Mesenchymal stem cell (in vitro differentiated cells and primary cell): Measurements from ENCODE around the gene CFDP1.
"Not testable (repeated sequence)": the region's sequence is repeated elsewhere in the genome, so short reads cannot be mapped to it uniquely, and the experiment has no call there.

ENCODE experiments used
- DNase-seq: peaks from one replicate; pipeline ENCODE4 v3.0.0-alpha.2; 2013
- H2AFZ ChIP-seq: one replicate; pipeline ENCODE4 v1.6.1; 2013; ENCODE audit warnings: low read depth, mild to moderate bottlenecking, control low read depth, inconsistent platforms, low read length, moderate library complexity
- H2AK5ac ChIP-seq: 2 replicates; pipeline ENCODE4 v1.6.1; 2013; ENCODE audit warnings: low read length, moderate library complexity, mild to moderate bottlenecking, inconsistent platforms; ENCODE audit not compliant: severe bottlenecking
- H2BK120ac ChIP-seq: one replicate; pipeline ENCODE4 v1.6.1; 2013; ENCODE audit warnings: low read depth, mild to moderate bottlenecking, inconsistent platforms, low read length, moderate library complexity
- H2BK12ac ChIP-seq, 2 experiments: one replicate each; pipeline ENCODE4 v1.6.1; 2013; ENCODE audit warnings: inconsistent platforms in 2 of 2, low read length in 2 of 2, mild to moderate bottlenecking in 2 of 2, moderate library complexity in 2 of 2, control low read depth in 1 of 2
- H2BK15ac ChIP-seq: one replicate; pipeline ENCODE4 v1.6.1; 2013; ENCODE audit warnings: mild to moderate bottlenecking, low read depth, inconsistent platforms; ENCODE audit not compliant: poor library complexity, severe bottlenecking
- H2BK5ac ChIP-seq: 2 replicates; pipeline ENCODE4 v1.6.1; 2013; ENCODE audit warnings: low read depth, mild to moderate bottlenecking, low read length, control low read depth, inconsistent platforms; ENCODE audit not compliant: poor library complexity, severe bottlenecking
- H3K14ac ChIP-seq, 2 experiments: one replicate each; pipeline ENCODE4 v1.6.1; 2013; ENCODE audit warnings: inconsistent platforms in 2 of 2, low read length in 2 of 2, control low read depth in 1 of 2, mild to moderate bottlenecking in 1 of 2, moderate library complexity in 1 of 2
- H3K18ac ChIP-seq, 2 experiments: one replicate each; pipeline ENCODE4 v1.6.1; 2013; ENCODE audit warnings: inconsistent platforms in 2 of 2, low read length in 2 of 2, control low read depth in 1 of 2, low read depth in 1 of 2, mild to moderate bottlenecking in 1 of 2
- H3K23ac ChIP-seq, 2 experiments: one replicate each; pipeline ENCODE4 v1.6.1; 2013; ENCODE audit warnings: inconsistent platforms in 2 of 2, low read length in 2 of 2, mild to moderate bottlenecking in 2 of 2, moderate library complexity in 2 of 2, control low read depth in 1 of 2
- H3K27ac ChIP-seq: 2 replicates; pipeline ENCODE4 v1.5.1; 2013; ENCODE audit warnings: mild to moderate bottlenecking, moderate library complexity, low read length, control low read depth, inconsistent platforms; ENCODE audit not compliant: poor library complexity, severe bottlenecking
- H3K27me3 ChIP-seq, 2 experiments: 2 replicates each; pipeline versions ENCODE4 v1.6.1 to v1.7.0; 2013; ENCODE audit warnings: low read length in 2 of 2, mild to moderate bottlenecking in 2 of 2, moderate library complexity in 2 of 2, control low read depth in 1 of 2, inconsistent platforms in 1 of 2; ENCODE audit not compliant: control insufficient read depth in 1 of 2, insufficient read depth in 1 of 2
- H3K36me3 ChIP-seq, 2 experiments: 2 replicates each; pipeline versions ENCODE4 v1.6.1 to v1.7.0; 2013; ENCODE audit warnings: low read length in 2 of 2, control low read depth in 1 of 2, inconsistent platforms in 1 of 2, low read depth in 1 of 2, mild to moderate bottlenecking in 1 of 2; ENCODE audit not compliant: insufficient read depth in 2 of 2, control insufficient read depth in 1 of 2
- H3K4ac ChIP-seq, 2 experiments: one replicate each; pipeline ENCODE4 v1.6.1; 2013; ENCODE audit warnings: inconsistent platforms in 2 of 2, low read length in 2 of 2, mild to moderate bottlenecking in 2 of 2, moderate library complexity in 2 of 2, control low read depth in 1 of 2, low read depth in 1 of 2
- H3K4me1 ChIP-seq: 2 replicates; pipeline ENCODE4 v1.6.1; 2013; ENCODE audit warnings: low read depth, low read length, control low read depth; ENCODE audit not compliant: control insufficient read depth, insufficient read depth
- H3K4me2 ChIP-seq: 2 replicates; pipeline ENCODE4 v1.6.1; 2013; ENCODE audit warnings: low read length, mild to moderate bottlenecking, inconsistent platforms; ENCODE audit not compliant: poor library complexity, severe bottlenecking
- H3K4me3 ChIP-seq, 2 experiments: 2 replicates each; pipeline versions ENCODE4 v1.5.1 to v1.7.0; 2013; ENCODE audit warnings: low read length in 2 of 2, mild to moderate bottlenecking in 2 of 2, control low read depth in 1 of 2, low read depth in 1 of 2; ENCODE audit not compliant: insufficient read depth in 1 of 2
- H3K79me1 ChIP-seq: replicated peaks from 2 replicates; pipeline ENCODE4 v1.6.1; 2013; ENCODE audit warnings: mild to moderate bottlenecking, control low read depth, low read length, inconsistent platforms; ENCODE audit not compliant: poor library complexity, severe bottlenecking
- H3K9ac ChIP-seq: 2 replicates; pipeline ENCODE4 v1.7.0; 2013; ENCODE audit warnings: mild to moderate bottlenecking, low read length, moderate library complexity
- H3K9me3 ChIP-seq: 2 replicates; pipeline ENCODE4 v1.7.0; 2013; ENCODE audit warnings: mild to moderate bottlenecking, low read length; ENCODE audit not compliant: control insufficient read depth
- H4K8ac ChIP-seq: one replicate; pipeline ENCODE4 v1.6.1; 2013; ENCODE audit warnings: inconsistent platforms, mild to moderate bottlenecking, low read length, moderate library complexity
- H4K91ac ChIP-seq: one replicate; pipeline ENCODE4 v1.6.1; 2013; ENCODE audit warnings: mild to moderate bottlenecking, low read length, inconsistent platforms
- WGBS: methylation state at CpG from one replicate; pipeline ENCODE4 v1.1.7; 2013; ENCODE audit warnings: mixed read lengths; 5-methylcytosine and 5-hydroxymethylcytosine counted together

CFDP1 gene

GRCh38 chr16:75464122-75464918, 31.0 kb upstream of the CFDP1 start, which contains the start of gene TMEM170A:
TSS of gene TMEM170A (minus strand) at chr16:75464689. CDS start at chr16:75464600, 89 bp downstream.
- Histone ChIP-seq H2BK12ac (peak within 1 kb of the TSS in 1 of 2 experiments; percentile 29), H3K9me3 (no peaks in the 10 kb centered on the region), H3K4ac (peak within 1 kb of the TSS in 1 of 2 experiments; percentile 87), H2BK120ac (peak within 1 kb of the TSS; percentile 54), H3K79me1 (peaks cover 4% of the 10 kb centered on the region), H3K36me3 (peaks cover 0 to 5% of the 10 kb centered on the region in 2 experiments), H4K91ac (peak within 1 kb of the TSS; percentile 70), H3K4me2 (peak within 1 kb of the TSS; percentile 86), H3K27me3 (no peaks in the 10 kb centered on the region), H3K18ac (peak within 1 kb of the TSS; percentile 91 to 95), H2BK15ac (peak within 1 kb of the TSS; percentile 98), H2BK5ac (peak within 1 kb of the TSS; percentile 48), H4K8ac (peak within 1 kb of the TSS; percentile 86), H3K9ac (peak within 1 kb of the TSS; percentile 88), H3K4me1 (peaks cover 1% of the 10 kb centered on the region), H3K14ac (peak within 1 kb of the TSS in 1 of 2 experiments; percentile 90), H3K27ac (peak within 1 kb of the TSS; percentile 8), H3K23ac (peak within 1 kb of the TSS in 1 of 2 experiments; percentile 23), H2AK5ac (no peak within 1 kb of the TSS), H2AFZ (peak within 1 kb of the TSS; percentile 83), H3K4me3 (peak within 1 kb of the TSS; percentile 82 to 89)
- peak; percentile 98 for DNase-seq
- WGBS, result under 1% methylated on average over 60 of the region's 89 CpGs

DNA sequence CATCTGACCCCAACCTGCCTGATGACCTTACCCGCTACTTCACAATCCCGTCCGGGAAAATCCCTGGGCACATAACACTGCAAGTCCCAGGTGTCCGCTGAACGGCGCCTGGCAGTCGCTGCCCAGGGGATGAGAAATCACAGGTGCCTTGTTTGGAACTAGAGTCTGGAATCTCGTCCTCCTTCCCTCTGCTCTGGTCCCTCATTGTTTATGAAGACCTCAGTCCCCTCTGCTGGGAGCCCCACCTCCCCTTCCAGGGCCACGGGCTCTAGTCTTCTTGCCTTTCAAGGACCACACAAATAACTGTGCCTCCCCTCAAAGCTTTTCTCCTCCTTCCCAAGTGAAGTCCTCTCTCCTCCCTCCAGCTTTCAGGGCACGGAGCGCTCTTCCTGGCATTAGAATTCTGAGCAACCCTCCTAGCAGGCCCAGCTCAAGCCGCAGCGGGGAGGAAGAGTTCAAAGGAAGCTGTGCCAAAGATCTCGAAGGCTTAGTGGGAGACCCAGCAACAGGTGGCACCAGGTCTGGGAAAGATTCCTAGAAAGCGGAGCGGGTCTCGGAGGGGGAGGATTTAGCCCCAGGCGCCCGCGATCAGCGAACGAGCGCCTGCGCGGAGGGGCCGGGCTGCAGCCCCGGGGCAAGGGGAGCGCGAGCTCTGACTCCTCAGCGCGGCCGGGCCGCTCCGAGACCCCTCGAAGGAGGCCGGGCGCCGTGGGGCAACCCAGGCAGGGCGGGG, 30.3 kb upstream of the CFDP1 start:
- peak; percentile 51 for DNase-seq
- not testable (repeated sequence) for H2AK5ac ChIP-seq, H3K27me3 ChIP-seq, H2BK15ac ChIP-seq, H2BK5ac ChIP-seq, H4K91ac ChIP-seq, H2BK12ac ChIP-seq, H3K36me3 ChIP-seq, H3K79me1 ChIP-seq, H3K4me1 ChIP-seq, H3K23ac ChIP-seq, H3K27ac ChIP-seq, H3K9me3 ChIP-seq, H4K8ac ChIP-seq
- H3K18ac ChIP-seq, result peak overlapping the region; percentile 91 to 95
- WGBS, result 4% methylated on average over 27 of the region's 39 CpGs
- H3K4ac ChIP-seq, result peak overlapping the region in 1 of 2 experiments; percentile 47
- H3K14ac ChIP-seq, result peak overlapping the region in 1 of 2 experiments; percentile 90
- H3K4me2 ChIP-seq, result peak overlapping the region; percentile 86
- H2AFZ ChIP-seq, result peak overlapping the region; percentile 83
- peak overlapping the region; percentile 82 to 89 for H3K4me3 ChIP-seq
- peak overlapping the region; percentile 54 for H2BK120ac ChIP-seq
- H3K9ac ChIP-seq, result peak overlapping the region; percentile 88

- H3K4me1 ChIP-seq, result peaks cover 1% of the 10 kb centered on the region
- no peaks in the 10 kb centered on the region for H3K9me3 ChIP-seq
- no peak overlapping the region for H2BK15ac ChIP-seq
- no peak overlapping the region for H2AK5ac ChIP-seq
- H3K14ac ChIP-seq, result no peak overlapping the region
- peaks cover 11% of the 10 kb centered on the region for H3K79me1 ChIP-seq
- no peak overlapping the region for H2BK12ac ChIP-seq
- H2BK5ac ChIP-seq, result no peak overlapping the region
- H2BK120ac ChIP-seq, result no peak overlapping the region
- no peak overlapping the region for H3K27ac ChIP-seq
- no peak overlapping the region for H2AFZ ChIP-seq
- no peak overlapping the region for H3K18ac ChIP-seq
- no peaks in the 10 kb centered on the region for H3K27me3 ChIP-seq
- H3K4me3 ChIP-seq, result peak overlapping the region in 1 of 2 experiments; percentile 89
- H3K36me3 ChIP-seq, result peaks cover 0 to 8% of the 10 kb centered on the region in 2 experiments
- no peak overlapping the region for H4K8ac ChIP-seq
- no peak overlapping the region for H3K4ac ChIP-seq
- 46% methylated on average over 2 of the region's 2 CpGs for WGBS
- peak; percentile 50 for DNase-seq
- H3K23ac ChIP-seq, result no peak overlapping the region
- H3K9ac ChIP-seq, result peak overlapping the region; percentile 88
- H3K4me2 ChIP-seq, result peak overlapping the region; percentile 86
- H4K91ac ChIP-seq, result no peak overlapping the region
Measured at GRCh38 chr16:75462806-75463205, 29.5 kb upstream of the CFDP1 start.

DNA sequence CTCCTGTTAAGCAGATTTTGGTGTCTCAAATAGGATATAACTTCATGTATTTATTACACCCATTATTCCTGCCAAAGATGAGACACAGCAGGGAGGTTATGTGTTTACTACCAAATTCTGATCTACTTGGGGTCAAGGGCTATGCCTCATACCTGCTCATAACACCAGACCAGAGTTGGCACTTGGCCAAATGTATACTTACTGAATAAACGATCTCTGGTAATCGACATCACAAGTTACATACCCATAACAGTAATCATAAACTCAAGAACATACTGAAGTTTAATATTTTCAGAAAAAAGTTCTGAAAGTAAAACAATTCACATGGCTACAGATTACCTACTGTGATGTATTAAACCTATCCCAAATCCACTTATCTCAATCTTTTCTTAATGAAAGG, 28.3 kb upstream of the CFDP1 start:
- no peak overlapping the region for H3K14ac ChIP-seq
- no peak overlapping the region for H3K9ac ChIP-seq
- H3K36me3 ChIP-seq, result peaks cover 0 to 8% of the 10 kb centered on the region in 2 experiments
- no peak overlapping the region for H2BK12ac ChIP-seq
- H3K9me3 ChIP-seq, result no peaks in the 10 kb centered on the region
- no peaks in the 10 kb centered on the region for H3K27me3 ChIP-seq
- WGBS, result 92% methylated on average over 2 of the region's 2 CpGs
- no peak overlapping the region for H4K91ac ChIP-seq
- H2BK15ac ChIP-seq, result no peak overlapping the region
- H3K18ac ChIP-seq, result no peak overlapping the region
- H2AFZ ChIP-seq, result no peak overlapping the region
- H2AK5ac ChIP-seq, result no peak overlapping the region
- H3K79me1 ChIP-seq, result peaks cover 15% of the 10 kb centered on the region
- no peak overlapping the region for H3K4me3 ChIP-seq
- no peak overlapping the region for H3K4me2 ChIP-seq
- DNase-seq, result no peak
- H2BK120ac ChIP-seq, result no peak overlapping the region
- H3K23ac ChIP-seq, result no peak overlapping the region
- no peak overlapping the region for H4K8ac ChIP-seq
- no peak overlapping the region for H2BK5ac ChIP-seq
- no peak overlapping the region for H3K4ac ChIP-seq
- H3K27ac ChIP-seq, result no peak overlapping the region
- peaks cover 5% of the 10 kb centered on the region for H3K4me1 ChIP-seq
